Measurements from ENCODE around the gene PHGDH. TPM values are rescaled to one million over a fixed set of nuclear protein-coding genes. Genes with fewer than 3 reads are reported as not detected.

PHGDH gene
- total RNA-seq, 1 donor from 2014 or later, result 280 TPM

DNA sequence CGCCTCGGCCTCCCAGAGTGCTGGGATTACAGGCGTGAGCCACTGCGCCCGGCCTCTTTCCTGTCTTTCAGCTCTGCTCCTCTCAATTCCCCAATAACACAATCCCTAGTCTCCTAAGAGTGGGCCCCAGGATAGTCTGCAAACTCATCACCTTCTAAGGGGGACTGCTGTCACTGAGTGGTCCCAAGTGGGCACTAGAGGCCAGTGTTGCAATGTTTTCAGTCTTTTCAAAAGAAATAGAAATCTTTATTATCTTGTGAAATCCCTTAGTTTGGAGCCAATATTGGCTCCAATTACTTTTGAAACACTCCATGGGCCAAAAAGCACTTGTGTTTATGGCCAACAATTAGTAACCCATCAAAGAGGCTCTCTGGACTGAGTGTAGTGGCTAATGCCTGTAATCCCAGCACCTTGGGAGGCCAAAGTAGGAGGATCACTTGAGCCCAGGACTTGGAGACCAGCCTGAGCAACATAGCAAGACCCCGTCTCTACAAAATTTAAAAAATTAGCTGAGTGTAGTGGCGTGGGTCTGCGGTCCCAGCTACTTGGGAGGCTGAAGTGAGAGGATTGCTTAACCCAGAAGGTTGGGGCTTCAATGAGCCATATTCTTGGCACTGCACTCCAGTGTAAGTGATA is 35.0 kb upstream of the PHGDH start:
- Mint-ChIP-seq H3K27me3 (ENCODE audit: unreplicated experiment) (no peaks in the 10 kb centered on the region), H3K9me3 (ENCODE audit: unreplicated experiment) (peaks cover 2% of the 10 kb centered on the region), H3K4me1 (ENCODE audit: low read depth, unreplicated experiment) (no peaks in the 10 kb centered on the region), H3K4me3 (ENCODE audit: unreplicated experiment) (no peak overlapping the region), H3K36me3 (ENCODE audit: unreplicated experiment) (no peaks in the 10 kb centered on the region), H3K27ac (ENCODE audit: unreplicated experiment) (no peak overlapping the region)
- no peak for DNase-seq
- TF ChIP-seq, protein P1, sequence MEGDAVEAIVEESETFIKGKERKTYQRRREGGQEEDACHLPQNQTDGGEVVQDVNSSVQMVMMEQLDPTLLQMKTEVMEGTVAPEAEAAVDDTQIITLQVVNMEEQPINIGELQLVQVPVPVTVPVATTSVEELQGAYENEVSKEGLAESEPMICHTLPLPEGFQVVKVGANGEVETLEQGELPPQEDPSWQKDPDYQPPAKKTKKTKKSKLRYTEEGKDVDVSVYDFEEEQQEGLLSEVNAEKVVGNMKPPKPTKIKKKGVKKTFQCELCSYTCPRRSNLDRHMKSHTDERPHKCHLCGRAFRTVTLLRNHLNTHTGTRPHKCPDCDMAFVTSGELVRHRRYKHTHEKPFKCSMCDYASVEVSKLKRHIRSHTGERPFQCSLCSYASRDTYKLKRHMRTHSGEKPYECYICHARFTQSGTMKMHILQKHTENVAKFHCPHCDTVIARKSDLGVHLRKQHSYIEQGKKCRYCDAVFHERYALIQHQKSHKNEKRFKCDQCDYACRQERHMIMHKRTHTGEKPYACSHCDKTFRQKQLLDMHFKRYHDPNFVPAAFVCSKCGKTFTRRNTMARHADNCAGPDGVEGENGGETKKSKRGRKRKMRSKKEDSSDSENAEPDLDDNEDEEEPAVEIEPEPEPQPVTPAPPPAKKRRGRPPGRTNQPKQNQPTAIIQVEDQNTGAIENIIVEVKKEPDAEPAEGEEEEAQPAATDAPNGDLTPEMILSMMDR (IDR thresholded peaks at IDR 0.05; ENCODE audit: partially characterized antibody, unreplicated experiment), result no peak

DNA sequence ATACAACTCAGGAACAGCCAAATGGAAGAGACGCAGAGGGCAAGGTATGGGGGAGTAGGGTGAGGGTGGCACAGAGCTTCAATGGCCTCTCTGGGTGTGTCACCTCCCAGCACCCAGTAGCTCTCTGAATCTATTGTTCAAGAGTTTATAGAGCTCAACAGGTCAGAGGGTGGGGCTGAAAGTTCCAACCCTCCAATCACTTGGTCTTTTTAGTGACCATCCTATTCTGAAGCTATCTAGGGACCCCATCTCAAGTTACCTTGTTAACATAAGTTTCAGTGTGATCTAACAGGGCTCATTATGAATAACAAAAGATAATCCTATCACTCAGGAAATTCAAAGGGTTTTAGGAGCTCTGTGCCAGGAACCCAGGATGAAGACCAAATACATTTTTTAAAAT is 32.5 kb upstream of the PHGDH start:
- Mint-ChIP-seq H3K4me3 (ENCODE audit: unreplicated experiment) (no peak overlapping the region), H3K36me3 (ENCODE audit: unreplicated experiment) (no peaks in the 10 kb centered on the region), H3K27ac (ENCODE audit: unreplicated experiment) (no peak overlapping the region), H3K4me1 (ENCODE audit: low read depth, unreplicated experiment) (no peaks in the 10 kb centered on the region), H3K9me3 (ENCODE audit: unreplicated experiment) (no peaks in the 10 kb centered on the region), H3K27me3 (ENCODE audit: unreplicated experiment) (no peaks in the 10 kb centered on the region)
- TF ChIP-seq, protein P1 (IDR thresholded peaks at IDR 0.05; ENCODE audit: partially characterized antibody, unreplicated experiment), result no peak
- no peak for DNase-seq

DNA sequence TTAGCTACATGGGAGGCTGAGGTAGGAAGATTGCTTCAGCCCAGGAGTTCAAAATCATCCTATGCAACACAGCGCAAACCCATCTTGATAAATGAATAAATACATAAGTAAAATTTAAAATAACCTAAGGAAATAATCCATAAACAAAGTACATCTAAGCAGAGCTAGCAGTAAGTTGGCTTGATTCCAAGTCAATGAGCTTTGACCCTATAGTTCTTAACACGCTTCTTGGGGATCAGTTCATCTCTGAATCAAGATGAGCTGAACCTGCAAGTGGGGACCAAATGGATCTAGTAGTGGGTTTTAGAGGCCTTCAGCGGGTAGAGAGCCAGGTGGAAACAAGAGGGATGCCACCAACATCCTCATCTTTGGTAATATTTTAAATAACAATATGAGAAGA is 31.5 kb upstream of the PHGDH start:
- no peaks in the 10 kb centered on the region for H3K9me3 Mint-ChIP-seq (ENCODE audit: unreplicated experiment)
- DNase-seq, result no peak
- H3K4me3 Mint-ChIP-seq (ENCODE audit: unreplicated experiment), result no peak overlapping the region
- no peaks in the 10 kb centered on the region for H3K27me3 Mint-ChIP-seq (ENCODE audit: unreplicated experiment)
- H3K36me3 Mint-ChIP-seq (ENCODE audit: unreplicated experiment), result no peaks in the 10 kb centered on the region
- no peak overlapping the region for H3K27ac Mint-ChIP-seq (ENCODE audit: unreplicated experiment)
- TF ChIP-seq, protein P1 (IDR thresholded peaks at IDR 0.05; ENCODE audit: partially characterized antibody, unreplicated experiment), result no peak
- no peaks in the 10 kb centered on the region for H3K4me1 Mint-ChIP-seq (ENCODE audit: low read depth, unreplicated experiment)

DNA sequence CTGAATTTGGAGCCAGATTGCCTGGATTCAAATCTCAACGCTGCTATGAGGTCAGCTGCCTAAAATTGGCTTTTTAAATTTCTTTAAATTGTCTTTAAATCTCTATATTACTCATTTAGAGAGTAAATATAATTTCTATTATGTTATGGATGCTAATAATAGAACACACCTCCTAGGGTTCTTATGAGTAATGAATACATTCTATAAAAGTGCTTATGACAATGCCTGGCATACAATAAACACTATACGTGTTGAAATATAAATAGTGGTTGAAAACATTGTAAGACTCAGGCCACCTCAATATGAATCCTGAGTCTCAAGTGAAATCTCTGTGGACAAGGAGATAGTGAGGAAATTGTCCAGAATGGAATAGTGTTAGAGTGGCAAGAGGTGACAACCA is 31.0 kb upstream of the PHGDH start:
- TF ChIP-seq, protein P1 (IDR thresholded peaks at IDR 0.05; ENCODE audit: partially characterized antibody, unreplicated experiment), result no peak
- no peaks in the 10 kb centered on the region for H3K36me3 Mint-ChIP-seq (ENCODE audit: unreplicated experiment)
- H3K9me3 Mint-ChIP-seq (ENCODE audit: unreplicated experiment), result no peaks in the 10 kb centered on the region
- no peak for DNase-seq
- no peak overlapping the region for H3K4me3 Mint-ChIP-seq (ENCODE audit: unreplicated experiment)
- no peak overlapping the region for H3K27ac Mint-ChIP-seq (ENCODE audit: unreplicated experiment)
- H3K4me1 Mint-ChIP-seq (ENCODE audit: low read depth, unreplicated experiment), result no peaks in the 10 kb centered on the region
- H3K27me3 Mint-ChIP-seq (ENCODE audit: unreplicated experiment), result no peaks in the 10 kb centered on the region

DNA sequence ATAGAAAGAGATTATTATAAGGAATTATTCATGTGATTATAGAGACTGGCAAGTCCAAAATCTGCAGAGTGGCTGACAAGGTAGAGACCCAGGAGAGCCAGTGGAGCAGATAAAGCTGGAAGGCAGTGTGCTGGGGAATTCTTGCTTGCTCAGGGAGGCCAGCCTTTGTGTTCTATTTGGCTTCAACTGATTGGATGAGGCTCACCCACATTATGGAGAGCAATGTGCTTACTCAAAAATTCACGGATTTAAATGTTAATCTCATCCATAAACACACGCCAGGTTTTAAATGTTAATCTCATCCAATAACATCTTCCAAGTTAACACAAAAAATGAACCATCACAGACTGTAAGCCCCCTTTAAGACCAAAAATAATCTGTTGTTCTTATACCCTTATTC is 30.2 kb upstream of the PHGDH start:
- Mint-ChIP-seq H3K27ac (ENCODE audit: unreplicated experiment) (no peak overlapping the region), H3K36me3 (ENCODE audit: unreplicated experiment) (no peaks in the 10 kb centered on the region), H3K9me3 (ENCODE audit: unreplicated experiment) (no peaks in the 10 kb centered on the region), H3K4me3 (ENCODE audit: unreplicated experiment) (no peak overlapping the region), H3K4me1 (ENCODE audit: low read depth, unreplicated experiment) (no peaks in the 10 kb centered on the region), H3K27me3 (ENCODE audit: unreplicated experiment) (no peaks in the 10 kb centered on the region)
- no peak for DNase-seq
- TF ChIP-seq, protein P1 (IDR thresholded peaks at IDR 0.05; ENCODE audit: partially characterized antibody, unreplicated experiment), result no peak

Data from glutamatergic neuron (in vitro differentiated cells).